Liver (tissue), 9 donors: ENCODE measurements around the gene MYO7B. TPM values are rescaled to one million over a fixed set of nuclear protein-coding genes. Genes with fewer than 3 reads are reported as not detected.

Experiments used
- DNase-seq: peaks from one replicate; pipeline ENCODE4 v3.0.0-alpha.2; 2017; ENCODE audit warnings: low spot score
- H3K27ac ChIP-seq, 2 donors: one replicate each; pipeline ENCODE4 v1.7.0; 2013; ENCODE audit warnings: inconsistent platforms in 2 of 2, low read length in 2 of 2, control low read depth in 1 of 2, low read depth in 1 of 2, mild to moderate bottlenecking in 1 of 2
- H3K27me3 ChIP-seq, 4 donors: one replicate each; pipeline versions ENCODE4 v1.6.1 to v1.7.0; 2013; ENCODE audit warnings: low read length in 3 of 4, inconsistent platforms in 1 of 4, mild to moderate bottlenecking in 1 of 4, moderate library complexity in 1 of 4; ENCODE audit not compliant: control insufficient read depth in 4 of 4, insufficient read depth in 4 of 4
- H3K36me3 ChIP-seq, 4 donors: one replicate each; pipeline versions ENCODE4 v1.6.1 to v1.7.0; 2013; ENCODE audit warnings: low read length in 3 of 4, mild to moderate bottlenecking in 3 of 4, low read depth in 1 of 4, moderate library complexity in 1 of 4; ENCODE audit not compliant: control insufficient read depth in 4 of 4, insufficient read depth in 3 of 4
- H3K4me1 ChIP-seq, 4 donors: one replicate each; pipeline versions ENCODE4 v1.6.1 to v1.7.0; 2013; ENCODE audit warnings: low read length in 3 of 4, mild to moderate bottlenecking in 3 of 4, moderate library complexity in 1 of 4; ENCODE audit not compliant: control insufficient read depth in 4 of 4, insufficient read depth in 4 of 4
- H3K4me3 ChIP-seq, 3 donors: one replicate each; pipeline versions ENCODE4 v1.6.1 to v1.7.0; 2013; ENCODE audit warnings: low read length in 3 of 3, control low read depth in 1 of 3, low read depth in 1 of 3, mild to moderate bottlenecking in 1 of 3
- H3K9ac ChIP-seq, 2 donors: one replicate each; pipeline ENCODE4 v1.7.0; 2013; ENCODE audit warnings: low read length in 2 of 2, mild to moderate bottlenecking in 2 of 2, moderate library complexity in 2 of 2, control low read depth in 1 of 2, low read depth in 1 of 2
- H3K9me3 ChIP-seq, 4 donors: one replicate each; pipeline versions ENCODE4 v1.6.1 to v1.7.0; 2013; ENCODE audit warnings: low read length in 3 of 4; ENCODE audit not compliant: control insufficient read depth in 4 of 4
- ATF3 ChIP-seq: IDR thresholded peaks from 2 replicates; pipeline ENCODE4 v1.6.1; 2016; ENCODE audit warnings: antibody characterized with exemption
- CTCF ChIP-seq: fragments of 150-350 bp; IDR thresholded peaks from 2 replicates; pipeline ENCODE4 v1.5.1; 2017; ENCODE audit warnings: improper control_type of control experiment, low read depth, low read length; ENCODE audit not compliant: missing input control
- EGR1 ChIP-seq, 2 donors: IDR thresholded peaks; 2 replicates each; pipeline ENCODE4 v1.6.1; 2016 to 2018; ENCODE audit warnings: antibody characterized with exemption in 2 of 2, low read depth in 2 of 2
- FOXA1 ChIP-seq: IDR thresholded peaks from 2 replicates; pipeline ENCODE4 v1.6.1; 2016; ENCODE audit warnings: antibody characterized with exemption
- FOXA2 ChIP-seq: IDR thresholded peaks from 2 replicates; pipeline ENCODE4 v1.6.1; 2016; ENCODE audit warnings: antibody characterized with exemption
- GABPA ChIP-seq, 2 donors: IDR thresholded peaks in 1 of 2; conservative IDR thresholded peaks in 1 of 2; 2 replicates each; pipeline ENCODE4 v1.6.1; 2016; ENCODE audit warnings: antibody characterized with exemption in 2 of 2, mild to moderate bottlenecking in 1 of 2, moderate library complexity in 1 of 2
- HNF4A ChIP-seq, 2 donors: conservative IDR thresholded peaks; 2 replicates each; pipeline ENCODE4 v1.6.1; 2016; ENCODE audit warnings: antibody characterized with exemption in 2 of 2, mild to moderate bottlenecking in 2 of 2
- HNF4G ChIP-seq: IDR thresholded peaks from 2 replicates; pipeline ENCODE4 v1.6.1; 2016; ENCODE audit warnings: antibody characterized with exemption
- JUND ChIP-seq, 2 donors: IDR thresholded peaks; 2 replicates each; pipeline ENCODE4 v1.6.1; 2016; ENCODE audit warnings: antibody characterized with exemption in 2 of 2
- MAX ChIP-seq: IDR thresholded peaks from 2 replicates; pipeline ENCODE4 v1.6.1; 2016; ENCODE audit warnings: antibody characterized with exemption
- NR2F2 ChIP-seq: IDR thresholded peaks from 2 replicates; pipeline ENCODE4 v1.6.1; 2016; ENCODE audit warnings: antibody characterized with exemption
- RAD21 ChIP-seq, 2 donors: IDR thresholded peaks; 2 replicates each; pipeline ENCODE4 v1.6.1; 2016; ENCODE audit warnings: antibody characterized with exemption in 2 of 2, mild to moderate bottlenecking in 2 of 2
- REST ChIP-seq: IDR thresholded peaks from 2 replicates; pipeline ENCODE4 v1.6.1; 2016; ENCODE audit warnings: antibody characterized with exemption, mild to moderate bottlenecking
- RXRA ChIP-seq, 2 donors: IDR thresholded peaks; 2 replicates each; pipeline ENCODE4 v1.6.1; 2017 to 2018; ENCODE audit warnings: antibody characterized with exemption in 2 of 2, mild to moderate bottlenecking in 1 of 2
- SP1 ChIP-seq: IDR thresholded peaks from 2 replicates; pipeline ENCODE4 v1.6.1; 2018; ENCODE audit warnings: antibody characterized with exemption, mild to moderate bottlenecking
- TAF1 ChIP-seq: conservative IDR thresholded peaks from 2 replicates; pipeline ENCODE4 v1.6.1; 2016; ENCODE audit warnings: antibody characterized with exemption, mild to moderate bottlenecking
- YY1 ChIP-seq: IDR thresholded peaks from 2 replicates; pipeline ENCODE4 v1.6.1; 2016; ENCODE audit warnings: antibody characterized with exemption, mild to moderate bottlenecking
- WGBS: extraction: QIAGEN DNeasy Blood & Tissue Kit; methylation state at CpG from one replicate; pipeline ENCODE4 v1.1.7; 2013; 5-methylcytosine and 5-hydroxymethylcytosine counted together
- polyA plus RNA-seq, 2 donors: library from polyadenylated mRNA; stranded (reverse) in 1 of 2; unstranded in 1 of 2; fragments of 200-250 nt in 1 of 2; fragments of >200 nt in 1 of 2; fragmentation: Nextera tagmentation in 1 of 2; extraction: Ambion mirVana in 1 of 2; gene quantifications; one replicate each; pipeline versions ENCODE4 v1.2.1 to v1.2.3, GENCODE V29; 2013 to 2015
- total RNA-seq, 2 donors: library from RNA; depleted of rRNA; stranded (reverse); fragments of >200 nt; gene quantifications; one replicate each; pipeline ENCODE4 v1.2.3, GENCODE V29; 2014
- TF ChIP-seq, protein P1 (sequence below): IDR thresholded peaks from 2 replicates; pipeline ENCODE4 v1.6.1; 2016; ENCODE audit warnings: antibody characterized with exemption
- donor health status: healthy.
- donor health status: healthy.
- donor health status: healthy.
- donor health status: healthy.
- donor health status: healthy.

MYO7B gene
- total and polyA plus RNA-seq, 4 donors = 0.15 to 1.1 (median 0.64) TPM

DNA sequence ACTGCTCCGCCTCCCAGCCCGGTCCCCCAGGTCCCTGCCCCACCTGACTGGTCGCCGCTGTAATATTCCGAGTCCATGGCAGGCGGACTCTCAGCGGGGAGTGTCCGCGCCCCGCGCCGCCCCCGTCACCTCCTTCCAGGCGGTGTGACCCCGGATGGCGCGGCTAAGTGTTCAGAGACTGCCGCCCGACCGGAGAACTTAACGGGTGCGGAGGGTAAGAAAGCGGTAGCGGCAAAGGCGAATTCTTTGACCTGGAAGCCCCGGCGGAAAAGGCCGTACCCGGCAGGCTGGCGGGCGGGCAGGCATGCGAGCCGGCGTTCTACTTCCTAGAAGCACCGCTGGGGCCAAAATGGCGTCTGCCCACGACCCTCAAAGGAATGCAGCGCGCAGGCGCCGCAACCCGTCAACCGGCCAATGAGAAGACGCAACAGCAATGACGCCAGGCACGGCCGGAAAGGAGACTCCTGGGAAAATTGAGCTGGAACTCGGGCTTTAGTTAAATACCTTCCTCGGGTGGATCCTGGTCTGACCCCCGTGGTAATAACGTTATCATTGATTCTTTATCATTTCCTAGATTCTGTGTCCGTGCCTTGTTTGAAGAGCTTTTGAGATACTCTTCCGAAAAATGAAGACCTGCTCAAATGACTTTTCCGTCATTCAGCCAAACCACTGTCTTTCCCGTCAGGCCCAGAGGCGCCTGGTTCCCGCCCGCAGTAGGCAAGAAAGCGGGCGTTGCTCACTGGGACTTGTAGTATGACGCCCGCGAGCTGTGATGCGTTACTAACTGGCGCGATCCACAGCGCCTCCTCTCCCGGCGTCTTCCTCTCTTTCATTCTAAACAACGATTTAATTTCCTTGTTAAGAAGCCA lies 9.1 kb upstream of the MYO7B start, which contains the start of gene IWS1:
Gene IWS1, minus strand, starts transcription at position 358 of the 869 bp plus-strand sequence. Its CDS starts 281 bp downstream, at position 77.
- Histone ChIP-seq H3K36me3 (peaks cover 0 to 6% (median 2%) of the 10 kb centered on the region in 4 donors), H3K4me1 (peaks cover 6 to 26% (median 15%) of the 10 kb centered on the region in 4 donors), H3K9me3 (no peaks in the 10 kb centered on the region), H3K9ac (peak within 1 kb of the TSS; percentile 93 to 94), H3K27me3 (no peaks in the 10 kb centered on the region), H3K4me3 (peak within 1 kb of the TSS; percentile 84 to 96 (median 88)), H3K27ac (peak within 1 kb of the TSS; percentile 94 to 97)
- TF ChIP-seq EGR1 (IDR thresholded peaks at IDR 0.05; ENCODE audit: low read depth in 2 of 2) = peak in 1 of 2 donors; percentile 27
- peak; percentile 80 for TF ChIP-seq REST
- peak; percentile 42 to 73 for TF ChIP-seq GABPA (IDR thresholded peaks at IDR 0.05 in 1 of 2, conservative IDR thresholded peaks at IDR 0.05 in 1 of 2)
- TF ChIP-seq, protein P1, sequence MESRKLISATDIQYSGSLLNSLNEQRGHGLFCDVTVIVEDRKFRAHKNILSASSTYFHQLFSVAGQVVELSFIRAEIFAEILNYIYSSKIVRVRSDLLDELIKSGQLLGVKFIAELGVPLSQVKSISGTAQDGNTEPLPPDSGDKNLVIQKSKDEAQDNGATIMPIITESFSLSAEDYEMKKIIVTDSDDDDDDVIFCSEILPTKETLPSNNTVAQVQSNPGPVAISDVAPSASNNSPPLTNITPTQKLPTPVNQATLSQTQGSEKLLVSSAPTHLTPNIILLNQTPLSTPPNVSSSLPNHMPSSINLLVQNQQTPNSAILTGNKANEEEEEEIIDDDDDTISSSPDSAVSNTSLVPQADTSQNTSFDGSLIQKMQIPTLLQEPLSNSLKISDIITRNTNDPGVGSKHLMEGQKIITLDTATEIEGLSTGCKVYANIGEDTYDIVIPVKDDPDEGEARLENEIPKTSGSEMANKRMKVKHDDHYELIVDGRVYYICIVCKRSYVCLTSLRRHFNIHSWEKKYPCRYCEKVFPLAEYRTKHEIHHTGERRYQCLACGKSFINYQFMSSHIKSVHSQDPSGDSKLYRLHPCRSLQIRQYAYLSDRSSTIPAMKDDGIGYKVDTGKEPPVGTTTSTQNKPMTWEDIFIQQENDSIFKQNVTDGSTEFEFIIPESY = peak; percentile 42
- TF ChIP-seq SP1 = peak; percentile 65
- peak in 1 of 2 donors; percentile 28 for TF ChIP-seq RXRA (IDR thresholded peaks at IDR 0.05)
- peak in 1 of 2 donors; percentile 46 for TF ChIP-seq HNF4A (conservative IDR thresholded peaks at IDR 0.05)
- TF ChIP-seq HNF4G = no peak
- TF ChIP-seq TAF1 = peak; percentile 85
- TF ChIP-seq MAX = peak; percentile 66
- TF ChIP-seq NR2F2 = peak; percentile 58
- TF ChIP-seq CTCF = peak; percentile 48
- TF ChIP-seq YY1 = peak; percentile 99
- peak; percentile 49 for TF ChIP-seq ATF3
- no peak for TF ChIP-seq FOXA1
- no peak for TF ChIP-seq FOXA2
- TF ChIP-seq RAD21 (IDR thresholded peaks at IDR 0.05) = peak in 1 of 2 donors; percentile 29
- peak; percentile 7 to 36 for TF ChIP-seq JUND (IDR thresholded peaks at IDR 0.05)
- peak; percentile 92 for DNase-seq
- WGBS = under 1% methylated on average over 70 of the region's 70 CpGs
